ENCODE results near the gene OAT. TPM values are rescaled to one million over a fixed set of nuclear protein-coding genes. Genes with fewer than 3 reads are reported as not detected.

The OAT gene
- polyA plus RNA-seq, 1 experiment: 112 TPM

GRCh38 chr10:124384172-124384571, 34.6 kb downstream of the OAT start:
- no peak for DNase-seq (ENCODE audit: low read depth)
- no peak overlapping the region for H3K4me3 ChIP-seq (ENCODE audit: low read depth, low read length)
- no peaks in the 10 kb centered on the region for H3K36me3 ChIP-seq (ENCODE audit: control insufficient read depth, insufficient read depth, low read length)
- POLR2A ChIA-PET: no interaction called here
- CTCF ChIA-PET: interaction anchor here (0.6 to 3.1 kb wide), 5 partner anchors 14 to 389 kb away, joined by 3 to 18 read pairs (median 3); no protein-coding TSS in a partner anchor
- peaks cover 4% of the 10 kb centered on the region; the same call in 1 of the 2 replicates for H3K27me3 ChIP-seq (ENCODE audit: control insufficient read depth, insufficient read depth, low read length)
- no peak for TF ChIP-seq CTCF (IDR thresholded peaks at IDR 0.05; ENCODE audit: insufficient read depth, low read depth, low read length)

GRCh38 chr10:124383496-124383895, 35.2 kb downstream of the OAT start:
- no peak for TF ChIP-seq CTCF (IDR thresholded peaks at IDR 0.05; ENCODE audit: insufficient read depth, low read depth, low read length)
- Histone ChIP-seq H3K27me3 (ENCODE audit: control insufficient read depth, insufficient read depth, low read length) (peaks cover 4% of the 10 kb centered on the region; the same call in 1 of the 2 replicates), H3K36me3 (ENCODE audit: control insufficient read depth, insufficient read depth, low read length) (no peaks in the 10 kb centered on the region), H3K4me3 (ENCODE audit: low read depth, low read length) (no peak overlapping the region)
- DNase-seq (ENCODE audit: low read depth): no peak
- ChIA-PET POLR2A (no interaction called here), CTCF (interaction anchor here (0.5 to 3.1 kb wide), 5 partner anchors 13 to 389 kb away, joined by 3 to 18 read pairs (median 3); no protein-coding TSS in a partner anchor)

- TF ChIP-seq CTCF (IDR thresholded peaks at IDR 0.05; ENCODE audit: insufficient read depth, low read depth, low read length): no peak
- POLR2A ChIA-PET: no interaction called here
- no peaks in the 10 kb centered on the region for H3K36me3 ChIP-seq (ENCODE audit: control insufficient read depth, insufficient read depth, low read length)
- DNase-seq (ENCODE audit: low read depth): no peak
- peaks cover 4% of the 10 kb centered on the region; the same call in 1 of the 2 replicates for H3K27me3 ChIP-seq (ENCODE audit: control insufficient read depth, insufficient read depth, low read length)
- CTCF ChIA-PET: interaction anchor here (1.0 to 3.1 kb wide), 4 partner anchors 8 to 386 kb away, joined by 3 to 15 read pairs (median 7); no protein-coding TSS in a partner anchor
- H3K4me3 ChIP-seq (ENCODE audit: low read depth, low read length): no peak overlapping the region
These were observed 37.6 kb downstream of the OAT start for GRCh38 chr10:124381011-124381611.

GRCh38 chr10:124380256-124380995, 38.3 kb downstream of the OAT start:
- Histone ChIP-seq H3K36me3 (ENCODE audit: control insufficient read depth, insufficient read depth, low read length) (no peaks in the 10 kb centered on the region), H3K27me3 (ENCODE audit: control insufficient read depth, insufficient read depth, low read length) (peaks cover 4% of the 10 kb centered on the region; the same call in 1 of the 2 replicates), H3K4me3 (ENCODE audit: low read depth, low read length) (no peak overlapping the region)
- ChIA-PET CTCF (interaction anchor here (1.0 to 3.1 kb wide), 4 partner anchors 9 to 385 kb away, joined by 3 to 15 read pairs (median 7); no protein-coding TSS in a partner anchor), POLR2A (no interaction called here)
- no peak for TF ChIP-seq CTCF (IDR thresholded peaks at IDR 0.05; ENCODE audit: insufficient read depth, low read depth, low read length)
- no peak for DNase-seq (ENCODE audit: low read depth)

GRCh38 chr10:124379609-124380193, 39.0 kb downstream of the OAT start:
- no peak for DNase-seq (ENCODE audit: low read depth)
- ChIA-PET CTCF (interaction anchor here (2.6 to 3.1 kb wide), 2 partner anchors 9 to 384 kb away, joined by 10 to 15 read pairs; no protein-coding TSS in a partner anchor), POLR2A (no interaction called here)

More at GRCh38 chr10:124379609-124380193, 39.0 kb downstream of the OAT start:
- Histone ChIP-seq H3K27me3 (ENCODE audit: control insufficient read depth, insufficient read depth, low read length) (peaks cover 3% of the 10 kb centered on the region; the same call in 1 of the 2 replicates), H3K36me3 (ENCODE audit: control insufficient read depth, insufficient read depth, low read length) (no peaks in the 10 kb centered on the region), H3K4me3 (ENCODE audit: low read depth, low read length) (no peak overlapping the region)
- TF ChIP-seq CTCF (IDR thresholded peaks at IDR 0.05; ENCODE audit: insufficient read depth, low read depth, low read length): no peak
